Measurements from ENCODE around the gene B3GNT5.

Gene B3GNT5

GRCh38 chr3:183262875-183263378, 9.9 kb downstream of the B3GNT5 start:
- no peak for TF ChIP-seq CTCF (IDR thresholded peaks at IDR 0.05; ENCODE audit: extremely low read depth, insufficient read depth, missing control alignments)
- DNase-seq (ENCODE audit: low spot score): no peak
- in situ Hi-C loops (cut with MboI; ENCODE audit: low pct_unique_long_range_greater_than_20kb, low sequenced_read_pairs, unreplicated experiment): no loop called here

GRCh38 chr3:183264268-183264667, 11.2 kb downstream of the B3GNT5 start:
- no peak for DNase-seq (ENCODE audit: low spot score)
- no peak for TF ChIP-seq CTCF (IDR thresholded peaks at IDR 0.05; ENCODE audit: extremely low read depth, insufficient read depth, missing control alignments)
- in situ Hi-C loops (cut with MboI; ENCODE audit: low pct_unique_long_range_greater_than_20kb, low sequenced_read_pairs, unreplicated experiment): no loop called here

DNA sequence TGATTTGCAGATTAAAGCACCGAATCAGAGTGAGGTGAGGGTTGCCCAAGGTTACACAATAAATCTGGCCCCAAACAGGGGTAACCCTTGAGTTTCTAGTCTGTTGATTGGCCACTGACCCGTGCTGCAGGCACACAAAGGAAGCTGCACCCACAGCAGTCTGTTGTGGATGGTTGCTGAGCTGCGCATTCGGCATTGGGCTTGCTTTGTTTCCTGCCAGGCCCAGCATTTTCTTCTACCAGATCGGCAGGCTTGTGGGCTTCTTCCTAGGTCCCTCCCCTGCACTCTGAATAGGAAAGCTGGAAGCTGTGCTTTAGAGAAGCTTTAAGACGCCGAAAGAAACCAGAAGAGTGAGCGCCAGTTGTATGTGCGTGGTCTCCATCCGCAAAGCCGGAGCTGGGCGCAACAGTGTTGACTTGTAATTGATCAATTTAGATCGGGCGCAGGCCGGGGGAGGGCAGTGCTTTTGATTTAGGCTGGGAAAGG, 12.1 kb downstream of the B3GNT5 start:
- no peak for TF ChIP-seq CTCF (IDR thresholded peaks at IDR 0.05; ENCODE audit: extremely low read depth, insufficient read depth, missing control alignments)
- no peak for DNase-seq (ENCODE audit: low spot score)
- in situ Hi-C loops (cut with MboI; ENCODE audit: low pct_unique_long_range_greater_than_20kb, low sequenced_read_pairs, unreplicated experiment): no loop called here

GRCh38 chr3:183265834-183266417, 12.9 kb downstream of the B3GNT5 start:
- in situ Hi-C loops (cut with MboI; ENCODE audit: low pct_unique_long_range_greater_than_20kb, low sequenced_read_pairs, unreplicated experiment): no loop called here
- DNase-seq (ENCODE audit: low spot score): no peak
- TF ChIP-seq CTCF (IDR thresholded peaks at IDR 0.05; ENCODE audit: extremely low read depth, insufficient read depth, missing control alignments): no peak

DNA sequence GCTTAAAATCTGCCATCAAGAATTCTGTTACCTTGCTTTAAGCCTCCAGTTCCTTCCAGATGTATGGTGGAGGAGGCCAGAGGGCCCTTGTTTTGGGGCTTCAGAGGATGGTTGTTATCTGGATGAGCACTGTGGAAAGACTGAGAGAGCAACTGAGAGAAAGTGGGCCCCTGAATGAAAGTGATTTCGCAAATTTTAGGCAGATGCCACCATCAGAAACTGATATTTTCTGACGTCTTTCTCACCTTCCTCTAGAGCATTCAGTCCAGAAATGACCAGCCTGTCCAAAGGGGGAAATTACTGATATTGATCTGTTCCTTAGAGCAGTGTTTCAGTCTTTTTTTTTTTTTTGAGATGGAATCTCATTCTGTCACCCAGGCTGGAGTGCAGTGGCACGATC, 13.4 kb downstream of the B3GNT5 start:
- no peak for TF ChIP-seq CTCF (IDR thresholded peaks at IDR 0.05; ENCODE audit: extremely low read depth, insufficient read depth, missing control alignments)
- no peak for DNase-seq (ENCODE audit: low spot score)
- in situ Hi-C loops (cut with MboI; ENCODE audit: low pct_unique_long_range_greater_than_20kb, low sequenced_read_pairs, unreplicated experiment): no loop called here

- in situ Hi-C loops (cut with MboI; ENCODE audit: low pct_unique_long_range_greater_than_20kb, low sequenced_read_pairs, unreplicated experiment): no loop called here
- no peak for TF ChIP-seq CTCF (IDR thresholded peaks at IDR 0.05; ENCODE audit: extremely low read depth, insufficient read depth, missing control alignments)
- DNase-seq (ENCODE audit: low spot score): no peak
Observed at GRCh38 chr3:183267140-183267539, 14.1 kb downstream of the B3GNT5 start.

Data from GM13977 (cell line).